A549 (cell line): ENCODE results near the gene ARL5C. TPM values are rescaled to one million over a fixed set of nuclear protein-coding genes. Genes with fewer than 3 reads are reported as not detected.

Experiments used
- ATAC-seq, 2 experiments: fragments of 200-7000 bp in 1 of 2; fragments of >200 bp in 1 of 2; cut with Nextera tagmentation in 1 of 2; cut with Tn5 transposase in 1 of 2; 3 replicates each; pipeline versions ENCODE4 v1.8.0 to v1.9.1; 2018 to 2020; ENCODE audit warnings: mild to moderate bottlenecking in 1 of 2, moderate library complexity in 1 of 2
- CTCF ChIA-PET: fragments of 300-600 bp; sonication (Branson Sonifier 250); formaldehyde crosslinking; extraction: SDS; loops from one replicate; lab custom pipeline; 2021; ENCODE audit warnings: antibody characterized with exemption, inconsistent platforms; lab: Yijun Ruan, JAX
- POLR2A ChIA-PET: fragments of 350-600 bp; formaldehyde crosslinking; extraction: SDS; loops from one replicate; lab custom pipeline; 2021; ENCODE audit warnings: antibody characterized with exemption, inconsistent platforms; lab: Yijun Ruan, JAX
- DNase-seq, 2 experiments: peaks; one replicate each; pipeline versions ENCODE4 v3.0.0 to v3.0.0-alpha.2; 2011 to 2016; ENCODE audit warnings: low read depth in 1 of 2, low spot score in 1 of 2
- FAIRE-seq: peaks from 2 replicates; lab custom pipeline; 2011; peaks lifted over from hg19 to GRCh38; lab: Jason Lieb, UNC
- H3K27ac ChIP-seq, 2 experiments: fragments of >200 bp; sonication (Bioruptor Twin); formaldehyde crosslinking; 3 replicates each; pipeline ENCODE4 v1.5.1; 2016 to 2017
- H3K4me1 ChIP-seq: fragments of >200 bp; sonication (Bioruptor Twin); formaldehyde crosslinking; 3 replicates; pipeline ENCODE4 v1.6.1; 2016
- H3K4me2 ChIP-seq: fragments of >200 bp; sonication (Bioruptor Twin); formaldehyde crosslinking; 3 replicates; pipeline ENCODE4 v1.6.1; 2016
- H3K4me3 ChIP-seq: fragments of >200 bp; sonication (Bioruptor Twin); formaldehyde crosslinking; 3 replicates; pipeline ENCODE4 v1.5.1; 2016
- H3K9me3 ChIP-seq: fragments of >200 bp; sonication (Bioruptor Twin); formaldehyde crosslinking; 3 replicates; pipeline ENCODE4 v1.6.1; 2016
- BCL3 ChIP-seq: fragments of >200 bp; sonication (Bioruptor Twin); formaldehyde crosslinking; IDR thresholded peaks from 3 replicates; pipeline ENCODE4 v1.6.1; 2016
- BHLHE40 ChIP-seq: IDR thresholded peaks from 2 replicates; pipeline ENCODE4 v1.6.1; 2012; ENCODE audit warnings: low read depth, low read length, inconsistent platforms
- CBX2 ChIP-seq: fragments of 200-600 bp; sonication (generic); IDR thresholded peaks from 2 replicates; pipeline ENCODE4 v1.6.1; 2016; ENCODE audit warnings: low read depth, mild to moderate bottlenecking, borderline replicate concordance
- CEBPB ChIP-seq, 2 experiments: fragments of >200 bp in 1 of 2; sonication (Bioruptor Twin) in 1 of 2; formaldehyde crosslinking in 1 of 2; IDR thresholded peaks; 2 replicates each; pipeline ENCODE4 v1.6.1; 2012 to 2016
- CHD4 ChIP-seq: fragments of 200-600 bp; sonication (generic); IDR thresholded peaks from 2 replicates; pipeline ENCODE4 v1.6.1; 2016; ENCODE audit warnings: antibody characterized with exemption, mild to moderate bottlenecking, borderline replicate concordance
- EHF ChIP-seq: fragments of 250-450 bp; sonication (Bioruptor Pico); IDR thresholded peaks from 2 replicates; pipeline ENCODE4 v1.5.0; 2020; ENCODE audit warnings: mild to moderate bottlenecking
- EHMT2 ChIP-seq: fragments of 200-600 bp; sonication (generic); IDR thresholded peaks from 2 replicates; pipeline ENCODE4 v1.6.1; 2016; ENCODE audit warnings: antibody characterized with exemption, low read depth, mild to moderate bottlenecking, moderate library complexity
- ESRRA ChIP-seq: fragments of 150-350 bp; IDR thresholded peaks from 2 replicates; pipeline ENCODE4 v1.6.1; 2014; ENCODE audit warnings: mild to moderate bottlenecking, low read length, borderline replicate concordance
- FOSB ChIP-seq: fragments of 250-450 bp; sonication (Bioruptor Pico); IDR thresholded peaks from 2 replicates; pipeline ENCODE4 v1.5.0; 2020; ENCODE audit warnings: mild to moderate bottlenecking, moderate library complexity
- HES2 ChIP-seq: fragments of >200 bp; sonication (Bioruptor Twin); formaldehyde crosslinking; IDR thresholded peaks from 2 replicates; pipeline ENCODE4 v1.6.1; 2016
- HEYL ChIP-seq: fragments of 250-450 bp; sonication (Bioruptor Pico); IDR thresholded peaks from 2 replicates; pipeline ENCODE4 v1.8.0; 2021; ENCODE audit warnings: mild to moderate bottlenecking, moderate library complexity
- HOXB5 ChIP-seq: fragments of 250-450 bp; sonication (Bioruptor Pico); IDR thresholded peaks from 2 replicates; pipeline ENCODE4 v1.5.0; 2020; ENCODE audit warnings: mild to moderate bottlenecking, moderate library complexity
- JUNB ChIP-seq: fragments of >200 bp; sonication (Bioruptor Twin); formaldehyde crosslinking; IDR thresholded peaks from 2 replicates; pipeline ENCODE4 v1.6.1; 2016
- KDM5A ChIP-seq: fragments of 200-600 bp; sonication (generic); IDR thresholded peaks from 2 replicates; pipeline ENCODE4 v1.6.1; 2016; ENCODE audit warnings: antibody characterized with exemption, mild to moderate bottlenecking
- MAFK ChIP-seq: fragments of 450-650 bp; IDR thresholded peaks from 2 replicates; pipeline ENCODE4 v1.6.1; 2014; ENCODE audit not compliant: partially characterized antibody
- NPAS2 ChIP-seq: fragments of 250-450 bp; sonication (Bioruptor Pico); IDR thresholded peaks from 2 replicates; pipeline ENCODE4 v1.8.0; 2022; ENCODE audit warnings: mild to moderate bottlenecking, moderate library complexity, borderline replicate concordance
- PBX3 ChIP-seq: IDR thresholded peaks from 2 replicates; pipeline ENCODE4 v1.6.1; 2012
- POLR2AphosphoS2 ChIP-seq: conservative IDR thresholded peaks from 2 replicates; pipeline ENCODE4 v1.6.1; 2012; ENCODE audit warnings: low read length, improper control_type of control experiment, inconsistent platforms
- RCOR1 ChIP-seq: fragments of 150-350 bp; IDR thresholded peaks from 2 replicates; pipeline ENCODE4 v1.6.1; 2014; ENCODE audit warnings: antibody characterized with exemption, low read length, low read depth
- RFX5 ChIP-seq: fragments of 450-650 bp; IDR thresholded peaks from 2 replicates; pipeline ENCODE4 v1.7.1; 2014; ENCODE audit warnings: antibody characterized with exemption, mild to moderate bottlenecking, moderate library complexity
- RNF2 ChIP-seq: fragments of 200-600 bp; sonication (generic); IDR thresholded peaks from 2 replicates; pipeline ENCODE4 v1.6.1; 2016; ENCODE audit warnings: low read depth, mild to moderate bottlenecking, antibody characterized with exemption, moderate library complexity, borderline replicate concordance
- TP53 ChIP-seq: fragments of 250-450 bp; sonication (Bioruptor Pico); IDR thresholded peaks from 2 replicates; pipeline ENCODE4 v1.5.0; 2021; ENCODE audit warnings: mild to moderate bottlenecking, moderate library complexity
- USF2 ChIP-seq: fragments of 450-650 bp; IDR thresholded peaks from 2 replicates; pipeline ENCODE4 v1.6.1; 2014; ENCODE audit warnings: antibody characterized with exemption
- ZFP36 ChIP-seq: fragments of 450-650 bp; IDR thresholded peaks from 2 replicates; pipeline ENCODE4 v1.6.1; 2014; ENCODE audit warnings: borderline replicate concordance; ENCODE audit not compliant: partially characterized antibody
- WGBS: methylation state at CpG from one replicate; pipeline ENCODE4 v1.1.6; 2017; ENCODE audit errors: missing lambda C conversion rate; 5-methylcytosine and 5-hydroxymethylcytosine counted together
- polyA plus RNA-seq, 4 experiments: library from polyadenylated mRNA; depleted of rRNA in 3 of 4; stranded (reverse); fragments of >200 nt; fragmentation: RNase III in 1 of 4; extraction: RNeasy Plus Mini Kit Qiagen cat#74134 plus additional on column Dnase treatment in 1 of 4; gene quantifications; 2 replicates in 3 of 4; 3 replicates in 1 of 4; pipeline ENCODE4 v1.2.3, GENCODE V29; 2011 to 2017

Gene ARL5C
- polyA plus RNA-seq, 2 of the 4 experiments (the other 2 are of a cell fraction), result not detected

GRCh38 chr17:39186481-39187002 lies 20.6 kb upstream of the ARL5C start:
- H3K27ac ChIP-seq, result no peak overlapping the region
- TF ChIP-seq RNF2, result no peak
- no peak for TF ChIP-seq POLR2AphosphoS2
- H3K4me1 ChIP-seq, result no peaks in the 10 kb centered on the region
- H3K4me2 ChIP-seq, result no peak overlapping the region
- 93% methylated on average over 15 of the region's 15 CpGs for WGBS
- ATAC-seq, result no peak
- CTCF ChIA-PET, result interaction anchor here (0.5 to 7.1 kb wide), 12 partner anchors 9 to 58 kb away, joined by 3 to 69 read pairs (median 4); no protein-coding TSS in a partner anchor
- H3K4me3 ChIP-seq, result no peak overlapping the region
- no peak for DNase-seq
- no peak for FAIRE-seq
- POLR2A ChIA-PET, result interaction anchor here (0.6 kb wide), 1 partner anchor 266 kb away, joined by 3 read pairs; no protein-coding TSS in a partner anchor
- H3K9me3 ChIP-seq, result no peaks in the 10 kb centered on the region

GRCh38 chr17:39183720-39184119 lies 17.8 kb upstream of the ARL5C start:
- peaks cover 3% of the 10 kb centered on the region for H3K4me1 ChIP-seq
- H3K27ac ChIP-seq, result no peak overlapping the region
- POLR2A ChIA-PET, result no interaction called here
- ATAC-seq (no peak; a peak in 1 of 6 replicates), DNase-seq (no peak), FAIRE-seq (no peak)
- no peak overlapping the region for H3K4me3 ChIP-seq
- no peaks in the 10 kb centered on the region for H3K9me3 ChIP-seq
- no peak overlapping the region for H3K4me2 ChIP-seq
- CTCF ChIA-PET, result interaction anchor here (1.0 to 22.2 kb wide), 6 partner anchors 9 to 48 kb away, joined by 3 to 612 read pairs (median 10); partner anchors contain the start of genes ARL5C and PLXDC1
- TF ChIP-seq HOXB5 (CRISPR knock-in tag) (no peak), BHLHE40 (no peak), NPAS2 (CRISPR knock-in tag) (no peak), HEYL (CRISPR knock-in tag) (no peak), CEBPB (IDR thresholded peaks at IDR 0.05) (no peak), EHF (CRISPR knock-in tag) (no peak), ZFP36 (no peak), FOSB (CRISPR knock-in tag) (no peak), USF2 (no peak), MAFK (no peak), JUNB (no peak), ESRRA (no peak), PBX3 (no peak), CHD4 (no peak), HES2 (no peak), RNF2 (no peak), RCOR1 (no peak)
- 89% methylated on average over 10 of the region's 10 CpGs for WGBS

GRCh38 chr17:39183045-39183444 lies 17.1 kb upstream of the ARL5C start:
- POLR2A ChIA-PET, result no interaction called here
- H3K4me1 ChIP-seq, result peaks cover 10% of the 10 kb centered on the region
- DNase-seq (no peak), ATAC-seq (no peak), FAIRE-seq (no peak)
- 93% methylated on average over 5 of the region's 5 CpGs for WGBS
- CTCF ChIA-PET, result interaction anchor here (0.7 to 22.2 kb wide), 9 partner anchors 9 to 62 kb away, joined by 3 to 612 read pairs (median 4); partner anchors contain the start of genes ARL5C and PLXDC1
- no peak for TF ChIP-seq CHD4
- H3K27ac ChIP-seq, result no peak overlapping the region
- H3K4me3 ChIP-seq, result no peak overlapping the region
- H3K4me2 ChIP-seq, result no peak overlapping the region
- H3K9me3 ChIP-seq, result no peaks in the 10 kb centered on the region

- H3K4me2 ChIP-seq, result no peak overlapping the region
- no peak overlapping the region for H3K4me3 ChIP-seq
- ATAC-seq (no peak), FAIRE-seq (no peak), DNase-seq (no peak)
- POLR2A ChIA-PET, result no interaction called here
- no peak overlapping the region for H3K27ac ChIP-seq
- no peaks in the 10 kb centered on the region for H3K9me3 ChIP-seq
- 85% methylated on average over 5 of the region's 5 CpGs for WGBS
- H3K4me1 ChIP-seq, result peaks cover 12% of the 10 kb centered on the region
- CTCF ChIA-PET, result interaction anchor here (1.4 to 30.5 kb wide), 3 partner anchors 25 to 59 kb away, joined by 4 to 612 read pairs (median 453); partner anchors contain the start of genes ARL5C and PLXDC1
- TF ChIP-seq JUNB (no peak), BCL3 (no peak), HOXB5 (CRISPR knock-in tag) (no peak), PBX3 (no peak), RCOR1 (no peak), KDM5A (no peak), RFX5 (no peak), RNF2 (no peak), USF2 (no peak), EHMT2 (no peak), EHF (CRISPR knock-in tag) (no peak), TP53 (CRISPR knock-in tag) (no peak), CBX2 (no peak)
Observed at GRCh38 chr17:39181303-39181702, 15.3 kb upstream of the ARL5C start.
